ENCODE data around the gene NTN1. TPM values are rescaled to one million over a fixed set of nuclear protein-coding genes. Genes with fewer than 3 reads are reported as not detected.

NTN1 gene
- total RNA-seq, 2 donors from 2014 or later, result 0.63 to 0.87 TPM

DNA sequence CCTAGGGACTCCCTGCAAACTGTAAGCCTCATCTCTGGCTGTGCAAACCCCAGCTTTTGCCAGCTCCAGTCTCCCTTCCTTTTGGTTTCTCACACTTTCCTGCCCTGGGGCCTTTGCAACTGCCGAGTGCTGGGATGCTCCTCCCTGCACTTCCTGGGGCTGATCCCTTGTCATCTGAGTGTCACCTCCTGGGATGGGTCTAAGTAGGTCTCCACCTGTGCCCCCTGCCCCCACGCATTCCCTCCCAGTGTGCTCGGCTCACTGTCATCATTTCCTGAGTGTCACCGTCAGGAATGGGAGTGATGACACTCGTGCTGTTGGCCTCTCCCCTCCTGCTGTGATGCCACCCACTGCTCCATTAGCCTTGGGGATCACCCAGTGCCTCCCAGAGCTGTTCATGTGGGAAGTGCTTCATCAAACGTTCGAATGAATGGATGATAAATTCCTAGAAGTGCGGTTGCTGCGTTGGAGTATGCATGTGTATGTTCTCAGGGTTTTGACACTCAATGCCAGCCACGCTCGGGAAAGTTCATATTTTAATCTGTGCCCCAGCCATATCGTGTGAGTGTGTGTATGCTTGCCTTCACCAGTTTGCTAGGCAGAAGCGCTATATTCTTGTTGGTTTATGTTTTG, 189.9 kb downstream of the NTN1 start:
- Mint-ChIP-seq H3K4me3 (no peak overlapping the region), H3K4me1 (no peaks in the 10 kb centered on the region), H3K36me3 (ENCODE audit: low read depth) (no peaks in the 10 kb centered on the region), H3K27me3 (no peaks in the 10 kb centered on the region), H3K27ac (no peak overlapping the region), H3K9me3 (peaks cover 11% of the 10 kb centered on the region)
- no peak for ATAC-seq (replicated peaks)

DNA sequence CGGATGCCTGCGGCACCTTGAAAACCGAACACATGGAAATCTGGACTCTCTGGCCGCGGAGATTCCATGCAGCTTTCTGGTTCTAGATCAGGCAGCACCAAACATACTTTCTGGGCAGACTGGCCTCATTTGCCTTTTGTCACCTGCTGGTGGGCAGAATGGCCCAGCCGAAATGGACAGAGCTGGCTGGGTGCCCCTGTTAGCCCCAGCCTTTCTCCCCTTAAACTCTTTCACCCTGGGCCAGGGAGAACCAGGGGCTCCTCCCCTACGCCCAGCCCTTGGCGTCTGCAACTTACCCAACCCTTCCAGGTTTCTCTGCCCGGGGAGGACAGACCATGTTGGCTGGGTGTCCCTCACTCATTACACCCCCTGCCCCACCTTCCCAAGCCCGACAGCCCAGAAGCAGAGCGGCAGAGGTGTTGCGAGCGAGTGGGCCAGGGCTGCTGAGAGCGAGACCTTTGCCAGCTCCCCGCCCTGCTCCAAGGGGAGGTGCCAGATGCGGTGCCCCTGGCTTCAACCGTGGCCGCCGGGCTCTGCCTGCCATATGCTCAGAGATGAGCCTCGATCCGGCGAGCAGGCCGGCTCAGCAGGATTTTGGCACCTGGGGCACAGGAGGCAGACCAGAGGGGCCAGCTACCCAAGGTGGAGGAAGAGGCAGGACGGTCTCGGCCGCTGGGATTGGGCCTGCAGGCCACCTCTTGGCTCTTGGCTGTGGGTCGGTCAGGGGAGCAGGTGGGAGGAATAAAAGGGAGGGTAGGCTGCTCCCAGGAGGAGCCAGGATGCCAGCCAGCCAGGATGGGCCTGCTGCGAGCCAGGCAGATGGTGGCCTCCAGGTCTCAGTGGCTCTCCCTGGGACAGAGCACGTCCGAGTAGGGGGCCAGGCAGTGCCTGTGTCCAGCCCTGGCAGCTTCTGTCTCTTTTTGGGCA, 191.3 kb downstream of the NTN1 start:
- no peak overlapping the region for H3K4me3 Mint-ChIP-seq
- no peaks in the 10 kb centered on the region for H3K27me3 Mint-ChIP-seq
- no peaks in the 10 kb centered on the region for H3K36me3 Mint-ChIP-seq (ENCODE audit: low read depth)
- H3K4me1 Mint-ChIP-seq, result no peaks in the 10 kb centered on the region
- H3K9me3 Mint-ChIP-seq, result peaks cover 17% of the 10 kb centered on the region
- ATAC-seq (replicated peaks), result no peak
- H3K27ac Mint-ChIP-seq, result no peak overlapping the region

DNA sequence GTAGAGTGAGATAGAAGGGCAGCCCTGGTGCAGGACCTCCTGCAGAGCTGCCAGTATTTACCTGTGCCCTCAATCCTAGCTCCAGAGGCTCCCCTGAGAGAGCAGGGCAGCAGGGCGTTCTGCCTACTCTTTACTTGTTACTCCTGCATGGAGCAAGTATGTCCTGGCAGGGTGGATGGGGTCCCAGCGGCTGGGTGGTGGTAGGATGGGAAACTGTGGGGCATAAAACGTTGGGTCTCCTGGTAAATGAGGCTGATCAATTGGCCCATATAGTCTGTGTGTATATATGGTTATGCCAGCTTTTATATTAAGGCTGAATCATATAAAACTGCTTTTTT, 192.0 kb downstream of the NTN1 start:
- no peak overlapping the region for H3K4me3 Mint-ChIP-seq
- no peaks in the 10 kb centered on the region for H3K27me3 Mint-ChIP-seq
- H3K36me3 Mint-ChIP-seq (ENCODE audit: low read depth), result no peaks in the 10 kb centered on the region
- no peaks in the 10 kb centered on the region for H3K4me1 Mint-ChIP-seq
- H3K27ac Mint-ChIP-seq, result no peak overlapping the region
- no peak for ATAC-seq (replicated peaks)
- H3K9me3 Mint-ChIP-seq, result peaks cover 17% of the 10 kb centered on the region

DNA sequence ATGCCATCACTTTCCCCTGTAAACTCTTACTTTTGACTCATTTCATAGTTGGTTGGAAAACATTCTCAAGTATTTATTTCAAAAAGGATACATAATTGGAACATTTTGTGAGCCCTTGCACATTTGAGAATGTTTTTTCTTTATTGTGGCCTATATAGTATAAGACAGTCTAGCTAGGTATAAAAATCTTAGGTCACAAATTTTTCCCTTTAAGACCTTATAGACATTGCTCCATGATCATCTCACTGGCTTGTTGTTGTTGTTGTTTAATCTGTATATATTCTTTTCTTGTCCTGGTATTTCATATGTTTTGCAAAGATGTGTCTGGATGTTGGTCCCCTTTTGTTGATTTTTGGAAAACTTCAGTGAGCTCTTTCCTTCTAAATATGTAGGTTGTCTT, 194.2 kb downstream of the NTN1 start:
- no peak overlapping the region for H3K27ac Mint-ChIP-seq
- H3K4me1 Mint-ChIP-seq, result no peaks in the 10 kb centered on the region
- no peaks in the 10 kb centered on the region for H3K36me3 Mint-ChIP-seq (ENCODE audit: low read depth)
- no peaks in the 10 kb centered on the region for H3K27me3 Mint-ChIP-seq
- ATAC-seq (replicated peaks), result no peak
- H3K4me3 Mint-ChIP-seq, result no peak overlapping the region
- peaks cover 17% of the 10 kb centered on the region for H3K9me3 Mint-ChIP-seq

DNA sequence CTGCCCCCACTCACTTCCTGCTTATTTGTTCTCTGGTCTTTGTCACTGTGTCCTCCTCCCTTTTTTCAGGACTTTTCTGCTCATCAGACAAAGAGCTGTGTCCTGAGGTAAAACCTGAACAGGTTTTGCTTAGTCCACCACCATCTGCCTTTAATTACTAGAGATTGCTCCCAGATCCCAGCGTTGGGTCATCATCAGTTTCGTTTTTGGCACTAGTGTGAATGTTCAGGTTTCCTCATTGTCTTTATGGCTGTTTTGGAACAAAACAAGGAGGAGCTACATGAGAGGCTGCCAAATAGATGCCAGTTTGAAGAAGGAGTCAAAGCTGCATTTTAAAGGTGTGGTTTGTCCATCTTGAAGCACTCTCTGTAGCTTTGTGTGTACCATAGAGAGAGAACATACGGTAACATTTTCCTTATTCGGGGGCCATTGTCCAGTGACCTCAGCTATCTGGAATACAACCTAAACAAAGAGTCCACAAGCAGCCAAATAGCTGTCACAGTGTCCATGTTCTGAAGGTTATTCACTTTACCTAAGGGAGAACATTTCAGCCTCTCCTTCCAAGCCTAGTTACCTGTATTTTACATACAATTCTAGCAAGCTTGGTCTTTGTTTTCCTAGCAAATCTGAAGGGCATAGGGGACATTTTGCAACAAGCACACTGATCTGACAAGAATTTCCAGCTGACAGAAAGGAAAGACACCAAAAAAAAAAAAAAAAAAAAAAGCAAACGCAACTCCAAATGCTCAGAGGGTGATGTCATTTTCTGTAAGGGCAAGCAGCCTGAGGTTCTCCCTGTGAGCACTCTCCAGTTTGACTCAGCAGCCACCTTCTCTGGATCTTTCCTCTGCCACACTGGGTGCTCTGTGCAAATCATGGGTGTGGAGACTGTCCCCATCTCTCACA, 196.1 kb downstream of the NTN1 start:
- Mint-ChIP-seq H3K9me3 (peaks cover 17% of the 10 kb centered on the region), H3K27me3 (no peaks in the 10 kb centered on the region), H3K27ac (no peak overlapping the region), H3K36me3 (ENCODE audit: low read depth) (no peaks in the 10 kb centered on the region), H3K4me1 (no peaks in the 10 kb centered on the region), H3K4me3 (no peak overlapping the region)
- no peak for ATAC-seq (replicated peaks)

DNA sequence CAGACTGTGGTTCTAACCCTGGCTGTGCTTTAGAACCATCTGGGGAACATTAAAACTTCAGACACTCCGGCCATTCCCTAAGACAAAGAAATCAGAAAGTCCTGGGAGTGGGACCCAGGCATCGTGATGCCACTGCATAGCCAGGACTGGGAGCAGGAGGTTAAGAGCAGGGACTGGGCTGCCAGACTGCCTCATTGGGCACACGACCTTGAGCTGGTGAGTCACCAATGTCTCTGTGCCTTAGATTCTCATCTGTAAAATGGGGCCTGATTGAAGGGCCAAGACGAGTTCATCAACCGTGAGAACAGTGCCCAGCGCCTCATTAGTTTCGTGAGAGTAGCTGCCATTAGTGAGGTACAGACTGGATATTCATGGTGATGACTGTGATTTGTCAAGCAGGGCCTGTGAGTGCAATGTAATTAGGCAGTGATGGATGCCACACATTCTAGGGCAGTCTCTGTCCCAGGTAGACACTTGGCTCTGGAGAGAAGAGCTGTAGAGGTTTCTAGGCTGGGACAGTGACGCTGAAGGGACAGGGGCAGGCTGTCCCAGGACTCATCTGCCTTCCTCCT, 196.8 kb downstream of the NTN1 start:
- H3K27me3 Mint-ChIP-seq, result no peaks in the 10 kb centered on the region
- no peak overlapping the region for H3K4me3 Mint-ChIP-seq
- H3K4me1 Mint-ChIP-seq, result no peaks in the 10 kb centered on the region
- ATAC-seq (replicated peaks), result no peak
- H3K9me3 Mint-ChIP-seq, result peaks cover 17% of the 10 kb centered on the region
- H3K36me3 Mint-ChIP-seq (ENCODE audit: low read depth), result no peaks in the 10 kb centered on the region
- no peak overlapping the region for H3K27ac Mint-ChIP-seq

DNA sequence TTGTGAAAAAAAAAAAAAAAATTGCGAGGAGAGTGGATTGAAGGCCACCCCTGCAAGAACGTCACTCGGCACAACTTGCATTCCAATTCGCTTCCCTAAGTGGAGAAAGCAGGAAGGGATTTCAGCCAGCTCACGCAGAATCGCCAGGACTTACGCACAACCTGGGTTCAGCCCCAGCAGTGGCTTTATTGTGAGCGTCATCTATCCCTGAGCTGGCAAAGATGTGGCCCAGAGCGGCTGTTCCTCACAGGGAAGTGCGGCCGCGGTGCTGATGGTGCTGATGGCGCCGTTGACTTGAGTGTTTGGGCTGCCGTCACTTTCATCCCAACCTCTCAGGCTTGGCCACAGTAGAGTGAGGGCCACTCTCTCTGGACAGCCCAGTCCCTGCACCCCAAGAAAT, 197.6 kb downstream of the NTN1 start:
- H3K27me3 Mint-ChIP-seq, result no peaks in the 10 kb centered on the region
- no peak overlapping the region for H3K27ac Mint-ChIP-seq
- H3K4me1 Mint-ChIP-seq, result no peaks in the 10 kb centered on the region
- H3K4me3 Mint-ChIP-seq, result no peak overlapping the region
- peaks cover 17% of the 10 kb centered on the region for H3K9me3 Mint-ChIP-seq
- no peaks in the 10 kb centered on the region for H3K36me3 Mint-ChIP-seq (ENCODE audit: low read depth)
- ATAC-seq (replicated peaks), result no peak

DNA sequence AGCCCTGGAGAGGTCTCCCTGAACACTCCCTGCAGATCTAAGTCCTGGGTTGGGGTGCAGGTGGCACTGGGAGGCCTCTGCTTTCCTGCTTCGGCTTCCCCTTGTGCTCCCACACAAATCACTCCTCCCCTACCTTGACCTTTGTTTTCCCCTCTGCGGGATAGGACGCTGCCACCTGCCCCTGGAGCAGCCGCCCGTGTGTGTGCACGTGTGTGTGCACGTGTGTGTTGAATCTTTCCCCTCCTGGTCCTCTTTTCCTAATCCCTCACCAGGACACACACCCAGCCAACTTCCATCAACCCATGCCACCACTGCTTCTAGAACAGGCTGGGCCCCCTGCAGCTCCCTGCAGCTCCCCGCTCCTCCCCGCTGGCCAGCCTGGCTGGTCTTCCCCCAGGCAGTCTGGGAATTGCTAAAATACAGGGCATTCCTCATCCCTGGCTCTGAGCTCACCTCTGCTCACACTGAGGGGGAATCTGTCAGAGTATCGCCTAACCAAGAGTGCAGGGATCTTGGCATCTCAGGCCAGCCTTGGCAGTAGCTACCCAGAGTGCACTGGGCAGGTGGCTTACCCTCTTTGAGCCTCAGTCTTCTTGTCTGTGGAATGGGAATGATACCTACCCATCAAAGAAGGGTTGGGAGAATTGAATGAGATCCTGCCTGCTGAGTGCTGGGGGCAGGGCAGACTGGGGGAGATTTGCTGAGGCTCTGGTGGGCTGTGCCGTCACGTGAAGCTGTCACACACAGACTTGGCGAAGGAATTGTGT, 198.5 kb downstream of the NTN1 start:
- Mint-ChIP-seq H3K36me3 (ENCODE audit: low read depth) (no peaks in the 10 kb centered on the region), H3K27me3 (no peaks in the 10 kb centered on the region), H3K9me3 (peaks cover 17% of the 10 kb centered on the region), H3K27ac (no peak overlapping the region), H3K4me3 (no peak overlapping the region), H3K4me1 (no peaks in the 10 kb centered on the region)
- ATAC-seq (replicated peaks), result no peak

DNA sequence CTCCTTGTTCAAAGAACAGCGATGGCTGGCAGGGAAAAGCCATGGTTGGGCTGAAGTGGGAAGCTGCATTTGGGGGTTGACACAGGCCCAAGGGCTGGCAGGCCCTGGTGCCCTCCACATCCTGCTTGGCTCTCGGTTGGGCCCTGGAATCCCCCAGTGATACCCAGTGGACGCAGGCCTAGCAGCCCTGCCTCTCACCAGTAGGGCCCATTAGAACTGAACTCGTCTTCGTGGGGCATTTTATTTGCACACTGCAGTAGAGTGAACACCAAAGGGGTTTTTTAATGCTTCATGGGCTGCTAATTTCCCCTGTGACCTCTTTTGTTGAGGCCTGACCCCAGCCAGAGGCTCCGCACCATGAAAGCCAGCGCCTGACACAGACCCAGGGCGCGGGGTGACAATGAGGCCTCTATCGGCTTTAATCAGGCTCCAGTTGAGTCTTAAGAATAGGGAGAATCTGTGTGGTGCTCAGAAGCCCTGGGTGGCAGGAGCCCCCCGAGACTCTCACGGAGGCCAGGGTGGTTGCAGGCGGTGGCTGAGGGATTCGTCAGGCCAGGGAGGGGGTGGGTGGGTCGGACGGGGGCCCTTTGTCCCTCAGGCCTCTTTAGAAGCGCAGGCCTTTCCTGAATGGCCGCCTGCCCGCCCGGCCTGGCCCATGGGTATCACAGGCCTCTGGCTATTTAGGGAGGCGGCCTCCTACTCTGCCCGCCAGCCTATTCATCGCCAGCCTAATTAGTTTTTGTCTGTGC, 199.3 kb downstream of the NTN1 start:
- Mint-ChIP-seq H3K9me3 (peaks cover 12% of the 10 kb centered on the region), H3K4me1 (no peaks in the 10 kb centered on the region), H3K27ac (no peak overlapping the region), H3K36me3 (ENCODE audit: low read depth) (no peaks in the 10 kb centered on the region), H3K4me3 (no peak overlapping the region), H3K27me3 (no peaks in the 10 kb centered on the region)
- ATAC-seq (replicated peaks), result no peak

DNA sequence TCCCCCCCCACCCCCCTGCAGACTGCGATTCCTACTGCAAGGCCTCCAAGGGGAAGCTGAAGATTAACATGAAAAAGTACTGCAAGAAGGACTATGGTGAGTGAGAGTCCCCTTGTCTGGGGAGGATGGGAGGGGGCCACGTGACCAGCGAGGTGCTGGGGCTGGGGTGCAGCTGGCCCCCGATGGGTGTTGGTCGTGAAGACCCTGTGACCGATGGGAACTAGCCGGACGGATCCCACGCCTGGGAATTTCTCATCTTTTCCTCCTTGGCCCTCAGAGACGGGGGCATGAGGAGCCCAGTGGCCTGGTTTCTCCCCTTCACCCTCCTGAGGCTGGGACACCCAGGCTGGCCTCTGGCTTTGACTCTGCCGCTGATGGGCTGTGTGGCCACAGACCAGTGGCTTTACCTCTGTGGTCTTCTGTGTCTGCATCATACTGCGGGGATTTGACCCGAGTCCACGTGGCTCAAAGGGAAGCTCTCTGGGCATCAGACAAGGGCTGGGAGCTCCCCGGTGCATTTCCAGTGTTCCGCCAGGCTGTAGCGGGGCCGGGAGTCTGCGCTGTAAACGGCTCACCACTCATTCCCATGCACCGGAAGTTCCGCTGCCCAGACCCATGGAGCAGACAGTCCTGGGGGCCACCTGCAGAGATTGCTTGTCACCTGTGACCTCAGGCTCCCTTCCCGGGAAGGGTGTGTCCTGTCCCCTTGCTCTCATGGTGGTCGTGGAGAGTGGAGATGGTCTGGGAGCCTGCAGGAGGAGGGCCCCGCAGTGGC, 200.0 kb downstream of the NTN1 start:
- no peak overlapping the region for H3K27ac Mint-ChIP-seq
- no peak overlapping the region for H3K4me3 Mint-ChIP-seq

DNA sequence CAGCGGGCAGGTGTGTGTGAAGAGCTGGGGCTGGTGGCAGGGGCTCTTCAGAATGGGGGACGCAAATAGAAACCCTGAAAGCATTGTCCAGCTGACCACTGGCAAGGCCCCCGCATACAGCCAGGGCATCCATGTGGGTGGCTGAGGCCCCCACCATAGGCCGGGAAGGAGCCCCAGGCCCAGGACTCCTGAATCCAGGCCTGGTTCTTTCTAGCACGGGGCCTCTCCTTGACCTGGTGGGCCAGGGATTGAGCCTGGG, 200.5 kb downstream of the NTN1 start:
- H3K9me3 Mint-ChIP-seq, result peaks cover 4% of the 10 kb centered on the region
- H3K4me1 Mint-ChIP-seq, result no peaks in the 10 kb centered on the region
- H3K4me3 Mint-ChIP-seq, result no peak overlapping the region
- no peaks in the 10 kb centered on the region for H3K27me3 Mint-ChIP-seq
- ATAC-seq (replicated peaks), result no peak
- no peak overlapping the region for H3K27ac Mint-ChIP-seq
- no peaks in the 10 kb centered on the region for H3K36me3 Mint-ChIP-seq (ENCODE audit: low read depth)

More for the DNA sequence above, 200.0 kb downstream of the NTN1 start:
- ATAC-seq (replicated peaks), result no peak
- no peaks in the 10 kb centered on the region for H3K27me3 Mint-ChIP-seq
- H3K36me3 Mint-ChIP-seq (ENCODE audit: low read depth), result no peaks in the 10 kb centered on the region
- peaks cover 5% of the 10 kb centered on the region for H3K9me3 Mint-ChIP-seq
- H3K4me1 Mint-ChIP-seq, result no peaks in the 10 kb centered on the region

DNA sequence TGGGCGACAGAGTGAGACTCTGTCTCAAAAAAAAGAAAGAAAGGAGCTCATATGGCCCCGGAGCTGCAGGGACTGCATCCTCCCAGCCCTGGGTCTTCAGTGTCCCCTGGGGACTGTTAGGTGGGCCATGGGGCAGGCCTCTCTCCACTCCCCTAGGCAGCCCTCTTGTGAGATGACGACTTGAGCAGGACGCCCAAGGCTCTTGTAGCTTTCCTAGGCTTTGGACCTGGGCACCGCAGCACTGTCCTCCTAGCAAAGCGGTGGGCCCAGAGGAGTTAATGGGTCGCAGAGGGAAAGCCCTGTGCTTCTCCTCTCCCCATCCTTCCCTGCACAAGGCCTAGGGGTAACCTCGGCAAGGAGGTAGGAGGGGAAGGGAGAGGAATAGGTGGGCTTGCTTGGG, 202.2 kb downstream of the NTN1 start:
- Mint-ChIP-seq H3K36me3 (ENCODE audit: low read depth) (no peaks in the 10 kb centered on the region), H3K4me1 (no peaks in the 10 kb centered on the region), H3K9me3 (no peaks in the 10 kb centered on the region), H3K27ac (no peak overlapping the region), H3K27me3 (no peaks in the 10 kb centered on the region), H3K4me3 (no peak overlapping the region)
- no peak for ATAC-seq (replicated peaks)

DNA sequence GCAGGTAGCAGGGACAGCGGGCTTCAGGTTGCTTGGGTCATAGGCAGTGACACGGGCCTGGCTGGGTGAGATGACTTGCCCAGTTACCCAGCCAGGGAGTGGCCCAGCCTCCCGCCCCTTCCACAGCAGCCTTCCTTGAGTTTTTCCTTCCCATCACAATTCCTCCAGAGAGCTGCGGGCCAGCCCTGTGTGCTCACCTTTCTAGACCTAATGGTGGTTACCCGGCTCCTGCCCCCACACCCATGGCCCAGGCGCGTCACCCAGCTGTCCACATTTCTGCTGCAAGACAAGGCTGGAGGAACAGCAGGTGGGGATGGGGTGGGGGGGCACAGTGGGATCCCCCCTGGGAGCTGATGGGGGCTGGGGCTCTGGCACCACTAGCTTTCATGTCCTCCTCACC, 203.2 kb downstream of the NTN1 start:
- H3K27ac Mint-ChIP-seq, result no peak overlapping the region
- no peaks in the 10 kb centered on the region for H3K27me3 Mint-ChIP-seq
- no peaks in the 10 kb centered on the region for H3K9me3 Mint-ChIP-seq
- no peaks in the 10 kb centered on the region for H3K36me3 Mint-ChIP-seq (ENCODE audit: low read depth)
- H3K4me3 Mint-ChIP-seq, result no peak overlapping the region
- no peak for ATAC-seq (replicated peaks)
- H3K4me1 Mint-ChIP-seq, result no peaks in the 10 kb centered on the region
